Measurements from ENCODE around the gene FAM229A.
"Not testable (repeated sequence)": the region's sequence is repeated elsewhere in the genome, so short reads cannot be mapped to it uniquely, and the experiment has no call there.

Gene FAM229A
- total RNA-seq, result 0.21 to 2.1 (median 1.5) reads per million in 18 experiments

- DNase-seq, result no peak
Observed at GRCh38 chr1:32362474-32363313, at the start of gene FAM229A, which contains the start of gene TSSK3. FAM229A (minus strand) TSS chr1:32362485; CDS start chr1:32362091, 394 bp downstream. TSSK3 (plus strand) TSS chr1:32362539; CDS start chr1:32362702, 163 bp downstream.

- no peak for DNase-seq
Observed at GRCh38 chr1:32411261-32411660, 49.0 kb upstream of the FAM229A start.

GRCh38 chr1:32406629-32407111 is 44.4 kb upstream of the FAM229A start:
- DNase-seq, result no peak

GRCh38 chr1:32405672-32406467 is 43.6 kb upstream of the FAM229A start:
- no peak for DNase-seq

GRCh38 chr1:32404946-32405345 is 42.7 kb upstream of the FAM229A start:
- no peak for DNase-seq

- peak; percentile 49 to 67 for DNase-seq
Observed at GRCh38 chr1:32400876-32401631, 38.8 kb upstream of the FAM229A start.

- DNase-seq, result no peak
Observed at GRCh38 chr1:32399843-32400242, 37.6 kb upstream of the FAM229A start.

- DNase-seq, result no peak
Observed at GRCh38 chr1:32398401-32398800, 36.1 kb upstream of the FAM229A start.

GRCh38 chr1:32396524-32396923 is 34.2 kb upstream of the FAM229A start:
- DNase-seq, result not testable (repeated sequence)

- DNase-seq, result no peak
Observed at GRCh38 chr1:32394890-32395432, 32.7 kb upstream of the FAM229A start.

- DNase-seq, result peak; percentile 99 to 100
Observed at GRCh38 chr1:32394141-32394889, 32.0 kb upstream of the FAM229A start, which contains the start of gene BSDC1. BSDC1 (minus strand) TSS chr1:32394441; CDS start chr1:32394414, 27 bp downstream.

- DNase-seq, result no peak
Observed at GRCh38 chr1:32393832-32394140, 31.5 kb upstream of the FAM229A start.

GRCh38 chr1:32393136-32393535 is 30.9 kb upstream of the FAM229A start:
- no peak for DNase-seq

GRCh38 chr1:32392325-32392724 is 30.0 kb upstream of the FAM229A start:
- peak; percentile 10 to 20 for DNase-seq

GRCh38 chr1:32390904-32391870 is 28.9 kb upstream of the FAM229A start:
- peak in 1 of 2 donors; percentile 5 for DNase-seq

- no peak for DNase-seq
Observed at GRCh38 chr1:32388641-32389040, 26.4 kb upstream of the FAM229A start.

- DNase-seq, result no peak
Observed at GRCh38 chr1:32386676-32387392, 24.5 kb upstream of the FAM229A start.

GRCh38 chr1:32380057-32380456 is 17.8 kb upstream of the FAM229A start:
- peak; percentile 43 to 58 for DNase-seq

GRCh38 chr1:32377541-32378220 is 15.4 kb upstream of the FAM229A start:
- no peak for DNase-seq

All from inflammatory macrophage (primary cell).